NCI-H2196 (cell line): Measurements from ENCODE around the gene AP2B1.
"Not testable (repeated sequence)": the region's sequence is repeated elsewhere in the genome, so short reads cannot be mapped to it uniquely, and the experiment has no call there.

ENCODE experiments used
- DNase-seq: peaks from one replicate; lab custom pipeline; 2025; ENCODE audit not compliant: unreplicated experiment; lab: John Stamatoyannopoulos, UW

Gene AP2B1

DNA sequence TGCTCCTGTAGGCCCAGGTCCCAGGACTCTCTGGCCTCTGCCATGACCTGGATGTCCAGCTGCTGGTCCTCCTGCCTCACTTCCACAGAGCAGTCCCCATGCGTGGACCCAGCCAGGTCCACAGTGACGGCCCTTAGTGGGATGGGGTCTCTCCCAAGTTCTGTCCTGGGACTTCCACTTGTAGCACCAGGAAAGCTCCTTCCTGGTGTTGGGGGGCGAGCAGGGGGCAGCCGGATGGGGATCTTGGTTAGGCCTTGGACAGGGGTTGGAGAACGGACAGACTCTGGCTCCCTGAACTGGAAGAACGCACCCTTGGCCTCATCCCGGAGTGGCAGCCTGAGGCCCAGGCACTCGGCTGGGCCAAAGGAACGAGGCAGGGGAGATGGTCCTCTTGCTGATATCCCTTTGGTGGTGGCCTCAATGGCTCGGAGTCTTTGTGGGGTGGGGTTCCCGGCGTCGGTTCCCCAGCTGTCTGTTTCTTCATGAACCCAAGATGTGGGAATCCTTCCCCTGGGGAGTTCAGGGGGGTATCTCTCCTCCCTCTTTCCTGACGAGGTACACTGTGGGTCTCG lies 158.7 kb downstream of the AP2B1 start:
- no peak for DNase-seq

DNA sequence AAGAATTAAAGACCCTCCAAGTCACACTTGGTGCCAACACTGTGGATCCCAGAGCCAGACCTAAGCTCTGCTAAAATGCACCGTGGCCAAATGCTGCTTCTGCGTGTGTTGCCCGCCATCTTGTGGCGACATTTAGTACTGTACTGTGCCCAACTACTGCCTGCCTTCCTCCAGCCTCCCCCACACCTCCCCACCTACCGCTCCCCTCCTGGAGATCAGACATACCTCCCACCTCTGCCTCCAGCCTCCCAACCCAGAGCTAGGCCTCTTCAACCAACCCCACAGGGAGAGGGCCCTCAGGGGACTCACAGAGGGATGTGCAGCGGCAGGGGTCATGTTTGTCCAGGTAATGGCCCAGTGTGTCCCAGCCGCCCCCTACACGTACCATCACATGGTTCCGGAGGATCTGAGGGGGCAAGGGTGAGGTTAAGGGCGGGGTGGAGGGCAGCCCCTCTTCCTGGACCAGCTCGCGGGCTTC lies 160.5 kb downstream of the AP2B1 start:
- DNase-seq = peak; percentile 62

- DNase-seq = peak; percentile 38
These were observed 161.3 kb downstream of the AP2B1 start for GRCh38 chr17:35748341-35748841.

GRCh38 chr17:35748979-35749378 lies 161.9 kb downstream of the AP2B1 start:
- DNase-seq = no peak

- DNase-seq = no peak
These were observed 162.7 kb downstream of the AP2B1 start for GRCh38 chr17:35749560-35750412.

DNA sequence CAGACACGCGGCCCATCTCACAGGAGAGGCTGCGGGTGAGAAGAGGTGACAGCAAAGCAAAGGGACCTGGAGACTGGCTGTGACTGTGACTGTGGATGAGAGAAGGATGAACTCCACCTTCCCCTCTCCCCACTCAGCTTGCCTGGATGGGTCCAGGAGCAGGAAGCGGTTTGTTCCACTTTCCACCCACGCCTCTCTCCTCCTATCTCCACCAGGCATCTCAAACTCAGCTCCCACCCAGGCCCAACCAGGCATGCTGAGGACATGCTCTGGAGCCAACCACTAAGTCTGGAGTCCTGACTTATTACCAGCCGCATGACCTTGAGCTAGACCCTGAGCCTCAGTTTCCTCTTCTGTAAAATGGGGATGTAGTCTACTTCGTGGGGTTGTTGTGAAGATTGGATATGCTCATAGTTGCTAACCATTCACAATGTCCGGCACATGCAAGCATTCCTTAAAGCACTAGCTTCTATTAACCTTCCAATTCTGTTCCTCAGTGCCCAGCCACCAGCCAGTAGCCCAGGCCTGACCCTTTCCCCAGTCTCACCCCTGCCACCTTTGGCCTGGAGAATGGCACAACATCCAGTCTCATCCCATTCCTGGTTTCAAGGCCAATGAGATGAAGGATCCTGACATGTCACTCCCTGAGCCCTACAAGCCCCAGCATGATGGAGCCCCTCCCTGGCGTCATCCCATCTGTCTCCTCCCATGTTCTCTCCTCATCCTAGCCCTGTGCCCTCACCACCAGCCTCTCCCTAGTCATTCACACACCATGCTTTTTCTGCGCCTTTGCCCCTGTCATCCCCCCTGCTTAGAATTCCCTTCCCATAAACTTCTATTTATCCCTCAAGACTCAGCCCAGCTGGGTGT lies 163.6 kb downstream of the AP2B1 start:
- no peak for DNase-seq

DNA sequence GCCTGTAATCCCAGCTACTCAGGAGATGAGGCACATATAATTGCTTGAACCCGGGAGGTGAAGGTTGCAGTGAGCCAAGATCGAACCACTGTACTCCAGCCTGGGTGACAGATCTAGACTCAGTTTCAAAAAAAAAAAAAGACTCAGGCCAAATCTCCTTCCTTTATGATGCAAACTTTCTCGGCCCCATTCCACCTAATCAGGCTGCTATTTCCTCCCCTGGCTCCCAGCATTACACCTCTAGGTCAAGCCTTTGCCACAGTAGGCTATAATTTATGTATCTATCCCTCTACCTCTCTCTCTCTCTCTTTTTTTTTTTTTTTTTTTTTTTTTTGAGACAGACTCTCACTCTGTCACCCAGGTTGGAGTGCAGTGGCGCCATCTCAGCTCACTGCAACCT lies 164.4 kb downstream of the AP2B1 start:
- DNase-seq = not testable (repeated sequence)

- DNase-seq = peak; percentile 21
These were observed 165.3 kb downstream of the AP2B1 start for GRCh38 chr17:35752471-35752870.

- peak; percentile 16 for DNase-seq
These were observed 166.0 kb downstream of the AP2B1 start, which contains the start of gene GAS2L2 for GRCh38 chr17:35752945-35753764. GAS2L2 (minus strand) TSS chr17:35753239; CDS start chr17:35752850, 389 bp downstream.

DNA sequence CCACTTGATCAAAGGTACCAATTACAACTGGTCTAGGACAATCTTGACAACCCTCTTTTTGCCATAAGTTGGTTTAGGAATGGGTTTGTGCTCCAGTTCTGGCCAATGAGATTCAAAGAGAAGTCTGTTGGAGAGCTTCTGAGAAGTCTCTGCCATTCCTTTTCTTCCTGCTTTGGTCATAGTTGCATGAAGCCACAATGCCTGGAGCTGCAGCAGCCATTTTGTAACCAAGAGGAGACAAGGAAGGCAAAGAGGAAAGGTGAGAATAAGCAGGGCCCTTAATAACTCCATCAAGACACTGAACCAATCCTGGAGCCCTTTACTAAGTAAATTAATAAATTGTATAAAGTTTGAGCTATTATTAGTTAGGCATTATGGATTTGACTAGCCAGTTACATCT lies 170.1 kb downstream of the AP2B1 start:
- no peak for DNase-seq

- DNase-seq = no peak
These were observed 173.5 kb downstream of the AP2B1 start, which contains the start of gene C17orf50 for GRCh38 chr17:35760587-35760986. C17orf50 (plus strand) TSS chr17:35760887; CDS start chr17:35760942, 55 bp downstream.

GRCh38 chr17:35761601-35762000 lies 174.5 kb downstream of the AP2B1 start:
- DNase-seq = no peak

DNA sequence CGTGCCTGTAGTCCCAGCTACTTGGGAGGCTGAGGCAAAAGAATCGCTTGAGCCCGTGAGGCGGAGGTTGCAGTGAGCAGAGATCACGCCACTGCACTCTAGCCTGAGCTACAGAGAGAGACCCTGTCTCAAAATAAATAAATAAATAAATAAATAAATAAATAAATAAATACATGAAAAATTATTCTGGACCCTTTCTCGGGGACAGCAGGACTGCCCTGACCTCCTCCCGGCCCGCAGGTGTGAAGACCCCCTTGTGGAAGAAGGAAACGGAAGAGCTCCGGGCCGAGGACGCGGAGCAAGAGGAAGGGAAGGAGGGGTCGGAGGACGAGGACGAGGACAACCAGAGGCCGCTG lies 176.6 kb downstream of the AP2B1 start:
- no peak for DNase-seq

DNA sequence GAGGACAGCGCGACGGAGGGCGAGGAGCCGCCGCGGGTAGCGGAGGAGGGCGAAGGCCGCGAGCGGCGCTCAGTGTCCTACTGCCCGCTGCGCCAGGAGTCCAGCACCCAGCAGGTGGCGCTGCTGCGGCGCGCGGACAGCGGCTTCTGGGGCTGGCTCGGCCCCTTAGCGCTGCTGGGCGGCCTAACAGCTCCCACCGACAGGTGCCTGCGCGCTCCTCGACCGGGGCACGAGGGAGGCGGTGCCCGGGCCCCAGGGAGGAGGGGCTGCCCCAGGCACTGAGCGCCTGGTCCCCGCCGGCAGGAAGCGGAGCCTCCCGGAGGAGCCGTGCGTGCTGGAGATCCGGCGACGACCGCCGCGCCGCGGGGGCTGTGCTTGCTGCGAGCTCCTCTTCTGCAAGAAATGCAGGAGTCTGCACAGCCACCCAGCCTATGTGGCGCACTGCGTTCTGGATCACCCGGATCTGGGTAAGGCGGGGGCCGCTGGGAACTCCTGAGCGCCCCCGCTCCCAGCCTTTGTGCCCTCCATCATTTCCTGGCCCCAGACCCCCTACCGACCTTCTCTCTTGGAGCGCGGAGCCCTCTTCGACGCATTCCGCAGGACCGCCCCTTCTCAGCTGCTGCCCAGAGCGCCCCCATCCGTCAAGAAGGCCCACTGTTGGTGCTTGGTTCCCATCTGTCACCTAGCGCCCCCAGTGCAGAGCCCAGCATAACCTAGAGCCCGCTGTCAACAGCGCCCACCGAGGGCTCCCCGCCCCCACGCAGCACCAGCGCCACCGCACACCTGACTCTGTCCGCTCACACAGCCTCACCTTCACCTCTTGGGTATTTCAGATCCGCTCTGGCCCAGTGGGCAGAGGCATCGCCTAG lies 177.2 kb downstream of the AP2B1 start:
- DNase-seq = peak; percentile 86

- no peak for DNase-seq
These were observed 178.1 kb downstream of the AP2B1 start for GRCh38 chr17:35765086-35765710.

DNA sequence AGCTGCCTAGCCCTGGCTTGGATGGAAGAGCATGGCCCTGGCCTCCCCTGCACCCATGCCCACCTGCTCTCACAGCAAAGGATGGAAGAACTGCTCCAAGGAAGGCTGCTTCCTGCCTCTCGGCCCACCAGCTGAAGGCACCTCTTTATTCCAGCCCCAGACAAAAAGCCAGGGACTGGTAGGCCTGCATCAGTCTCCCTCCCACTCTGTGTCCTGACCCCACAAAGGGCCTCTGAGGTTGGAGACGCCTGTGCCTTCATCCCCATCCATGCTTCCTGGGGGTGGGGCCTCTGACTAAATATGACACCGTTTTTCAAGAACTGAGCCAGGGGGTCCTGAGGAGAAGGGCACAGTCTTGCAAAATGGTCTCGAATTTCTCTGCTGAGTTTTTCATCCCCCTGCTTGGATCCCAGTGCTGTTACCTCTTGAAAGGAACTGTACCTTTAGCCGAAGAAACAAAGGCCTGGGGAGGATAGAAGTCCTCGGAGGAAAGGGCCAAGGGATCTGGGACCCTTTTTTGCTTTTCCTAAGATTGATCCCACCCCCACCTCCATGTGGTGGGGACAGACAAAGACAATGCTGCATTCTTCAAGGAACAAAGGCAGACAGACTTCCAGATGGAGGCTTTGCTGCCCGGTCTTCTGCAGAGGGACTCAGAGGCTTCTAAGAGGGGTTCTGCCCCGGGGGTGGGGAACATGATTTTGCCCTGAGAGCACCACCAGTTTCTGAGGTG lies 178.8 kb downstream of the AP2B1 start:
- no peak for DNase-seq

- DNase-seq = no peak
These were observed 179.4 kb downstream of the AP2B1 start for GRCh38 chr17:35766489-35766877.

DNA sequence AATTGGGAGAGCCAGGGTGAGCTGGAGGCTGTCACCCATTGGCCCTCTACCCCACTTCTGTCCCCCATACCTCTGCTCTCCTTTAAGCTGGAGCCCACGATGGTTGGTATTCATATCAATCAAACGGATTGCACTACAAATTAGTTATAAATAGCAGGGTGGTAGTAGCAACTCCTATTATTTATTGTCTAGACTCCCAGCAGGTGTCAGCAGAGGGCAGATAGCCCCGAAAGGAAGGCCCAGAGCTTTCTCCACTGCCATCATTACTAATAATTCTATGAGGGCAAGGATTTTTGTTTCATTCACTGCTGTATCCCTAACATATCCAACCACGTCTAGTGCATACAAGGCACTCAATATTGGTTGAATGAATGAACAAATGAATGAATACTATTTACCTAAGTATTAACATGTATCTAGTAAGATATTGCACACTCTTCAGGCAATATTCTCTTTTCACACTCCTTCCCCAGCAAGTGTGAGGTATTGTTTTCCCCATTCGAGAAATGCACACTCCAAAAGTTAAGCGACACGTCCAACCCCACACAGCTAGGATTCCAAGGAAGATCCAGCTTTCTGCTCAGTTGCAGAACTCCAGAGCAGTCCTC lies 179.9 kb downstream of the AP2B1 start:
- peak; percentile 15 for DNase-seq
